ENCODE data around the gene CNOT1.

Gene CNOT1

DNA sequence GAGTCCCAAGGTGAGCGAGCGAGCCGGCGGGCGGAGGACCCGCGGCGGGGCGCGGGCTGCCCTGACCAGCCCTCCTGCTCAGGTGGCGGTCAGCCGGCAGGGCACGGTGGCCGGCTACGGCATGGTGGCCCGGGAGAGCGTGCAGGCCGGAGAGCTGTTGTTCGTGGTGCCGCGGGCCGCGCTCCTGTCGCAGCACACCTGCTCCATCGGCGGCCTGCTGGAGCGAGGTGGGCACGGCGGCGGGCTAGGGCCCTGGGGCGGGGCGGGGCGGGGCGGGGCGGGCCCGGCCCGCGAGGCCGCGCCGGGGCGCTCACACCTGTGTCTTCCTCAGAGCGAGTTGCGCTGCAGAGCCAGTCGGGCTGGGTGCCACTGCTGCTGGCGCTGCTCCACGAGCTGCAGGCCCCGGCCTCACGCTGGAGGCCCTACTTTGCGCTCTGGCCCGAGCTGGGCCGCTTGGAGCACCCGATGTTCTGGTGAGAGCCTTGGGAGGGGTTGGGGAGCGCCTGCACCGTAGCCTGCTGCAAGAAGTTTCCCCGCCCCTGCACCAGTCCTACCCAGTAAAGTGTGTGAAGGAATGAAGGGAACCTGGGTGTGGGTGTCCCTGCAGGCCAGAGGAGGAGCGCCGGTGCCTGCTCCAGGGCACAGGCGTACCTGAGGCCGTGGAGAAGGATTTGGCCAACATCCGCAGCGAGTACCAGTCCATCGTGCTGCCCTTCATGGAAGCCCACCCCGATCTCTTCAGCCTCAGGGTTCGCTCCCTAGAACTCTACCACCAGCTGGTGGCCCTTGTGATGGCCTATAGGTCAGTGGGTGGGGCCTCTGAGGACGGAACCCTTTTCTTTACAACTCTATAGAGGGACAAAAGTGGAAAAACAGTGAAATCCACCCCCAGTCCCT, 113.5 kb downstream of the CNOT1 start:
- no peak for DNase-seq

DNA sequence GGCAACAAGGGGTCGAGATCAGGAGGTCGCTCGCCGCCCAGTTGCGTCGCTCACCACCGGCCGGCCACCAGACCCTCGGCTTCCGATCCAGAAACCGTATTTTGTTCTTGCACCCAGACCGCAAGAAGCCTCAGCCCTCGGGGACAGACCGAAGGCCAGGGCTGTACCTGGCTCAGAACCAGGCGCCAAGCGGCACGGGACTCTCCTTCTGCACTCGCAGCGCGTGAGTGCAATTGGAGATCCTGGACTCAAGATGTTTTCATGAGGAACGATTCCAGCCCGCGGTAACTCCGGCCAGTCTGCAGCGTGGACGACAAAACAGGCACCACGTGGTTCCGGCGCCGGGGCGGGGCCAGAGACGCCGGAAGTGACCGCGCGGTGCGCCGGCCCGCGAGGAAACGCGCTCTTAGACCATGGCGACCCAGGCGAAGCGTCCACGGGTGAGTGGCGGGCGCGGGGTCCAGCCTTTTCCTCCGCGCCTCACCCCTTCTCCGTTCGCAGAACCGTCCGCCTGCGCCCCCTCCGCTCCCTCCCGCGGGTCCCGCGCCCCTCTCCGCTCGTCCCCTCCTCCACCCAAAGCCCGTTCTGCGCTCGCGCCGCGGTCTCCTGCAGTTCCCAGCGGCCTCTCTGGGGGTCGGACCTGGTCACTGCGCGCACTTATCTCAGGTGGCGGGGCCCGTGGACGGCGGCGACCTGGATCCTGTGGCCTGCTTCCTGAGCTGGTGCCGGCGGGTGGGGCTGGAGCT, 114.3 kb downstream of the CNOT1 start, which contains the start of gene SETD6:
Gene SETD6 (plus strand): TSS at position 393 of the 746 bp plus-strand sequence. CDS start 21 bp downstream, at position 414.
- DNase-seq, result peak; percentile 84

DNA sequence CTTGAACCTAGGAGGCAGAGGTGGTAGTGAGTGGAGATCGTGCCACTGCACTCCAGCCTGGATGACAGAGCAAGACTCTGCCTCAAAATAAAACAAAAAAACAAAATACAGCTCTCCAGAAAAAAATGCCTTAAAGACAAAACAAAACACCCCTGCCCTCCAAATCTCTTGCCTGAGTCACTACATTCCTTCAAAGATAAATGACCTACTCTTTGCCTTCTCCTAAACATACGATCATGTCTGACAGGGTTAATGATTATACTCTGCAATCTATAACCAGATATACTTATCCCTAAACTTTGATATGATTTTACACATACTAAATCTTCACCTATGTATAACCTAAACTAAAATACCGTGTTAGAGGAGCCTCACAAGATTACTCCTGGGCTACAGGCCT, 115.8 kb downstream of the CNOT1 start:
- DNase-seq, result no peak

DNA sequence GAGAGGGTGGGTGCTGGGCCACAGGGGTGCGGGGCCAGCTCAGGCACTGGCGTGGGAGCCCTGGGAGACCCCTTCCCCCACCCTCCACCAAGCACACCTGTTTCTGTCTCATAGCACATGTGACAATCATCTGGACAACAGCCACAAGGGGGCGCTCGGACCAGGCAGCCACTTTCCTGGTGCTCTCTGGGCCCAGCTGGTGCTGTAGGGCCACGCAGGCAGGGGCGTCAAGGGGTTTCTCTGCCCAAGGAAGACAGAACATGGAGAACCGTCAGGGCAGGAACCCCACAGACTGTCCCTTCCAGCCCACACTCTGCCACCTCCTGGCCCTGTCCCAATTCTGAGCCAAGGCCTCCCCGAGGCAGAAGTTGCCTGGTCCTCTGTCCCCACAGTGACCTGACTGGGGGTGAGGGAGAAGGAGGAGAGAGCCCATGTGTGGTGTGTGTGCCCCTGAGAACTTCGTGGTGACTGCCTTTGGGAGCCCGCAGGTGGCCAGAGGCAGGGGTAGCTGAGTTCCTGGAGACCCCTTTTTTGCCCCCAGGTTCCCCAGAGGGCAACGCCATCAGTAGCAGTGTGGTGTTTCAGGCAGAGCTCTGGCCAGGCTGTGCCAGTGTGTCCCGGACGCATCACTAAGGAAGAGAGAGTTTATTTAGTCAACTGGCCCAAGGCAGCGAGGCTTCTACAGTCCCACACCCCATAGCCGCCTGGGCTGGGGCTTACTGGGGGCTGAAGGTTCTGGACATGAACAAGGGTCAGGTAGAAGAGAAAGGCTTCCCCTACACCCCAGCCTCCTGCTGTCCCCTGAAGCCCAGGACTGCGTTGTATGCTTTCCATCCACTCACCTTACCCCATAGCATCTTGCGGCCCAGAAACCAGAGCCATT, 117.5 kb downstream of the CNOT1 start:
- peak; percentile 42 for DNase-seq

DNA sequence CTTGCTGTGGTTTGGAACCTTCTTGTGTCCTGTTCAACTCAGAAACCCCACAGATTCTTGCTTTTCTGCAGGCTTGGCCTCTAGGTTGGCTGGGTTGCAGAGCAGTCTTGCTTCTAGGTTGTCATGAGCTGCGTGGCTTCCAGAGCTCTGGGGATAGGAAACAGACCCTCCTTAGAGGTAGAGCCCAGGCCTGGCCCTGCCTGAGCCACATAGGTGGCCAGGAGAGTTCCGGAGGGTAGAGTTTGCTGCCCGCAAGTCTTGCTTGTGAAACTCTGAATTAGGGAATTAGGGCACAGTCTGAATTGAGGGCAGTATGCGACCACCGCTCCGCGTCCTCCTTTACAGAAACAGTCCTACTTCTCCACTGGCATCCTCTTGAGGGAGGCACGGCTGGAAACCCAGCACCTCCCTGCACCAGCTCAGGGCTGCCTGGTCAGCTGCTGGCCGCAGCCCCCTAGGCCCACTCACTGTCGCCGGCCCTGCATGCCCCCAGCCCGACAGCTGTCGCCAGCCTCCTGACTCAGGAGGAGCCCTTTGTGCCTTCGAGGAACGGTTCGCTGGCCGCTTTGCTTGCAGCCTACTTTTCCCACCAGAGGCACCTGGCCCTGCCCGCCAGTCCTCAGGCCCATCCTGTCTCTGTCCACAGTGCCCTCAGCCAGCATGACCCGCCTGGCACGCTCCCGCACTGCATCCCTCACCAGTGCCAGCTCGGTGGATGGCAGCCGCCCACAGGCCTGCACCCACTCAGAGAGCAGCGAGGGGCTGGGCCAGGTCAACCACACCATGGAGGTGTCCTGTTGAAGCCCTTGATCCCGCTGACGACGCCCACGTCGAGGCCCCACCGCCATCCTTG, 118.6 kb downstream of the CNOT1 start:
- no peak for DNase-seq

DNA sequence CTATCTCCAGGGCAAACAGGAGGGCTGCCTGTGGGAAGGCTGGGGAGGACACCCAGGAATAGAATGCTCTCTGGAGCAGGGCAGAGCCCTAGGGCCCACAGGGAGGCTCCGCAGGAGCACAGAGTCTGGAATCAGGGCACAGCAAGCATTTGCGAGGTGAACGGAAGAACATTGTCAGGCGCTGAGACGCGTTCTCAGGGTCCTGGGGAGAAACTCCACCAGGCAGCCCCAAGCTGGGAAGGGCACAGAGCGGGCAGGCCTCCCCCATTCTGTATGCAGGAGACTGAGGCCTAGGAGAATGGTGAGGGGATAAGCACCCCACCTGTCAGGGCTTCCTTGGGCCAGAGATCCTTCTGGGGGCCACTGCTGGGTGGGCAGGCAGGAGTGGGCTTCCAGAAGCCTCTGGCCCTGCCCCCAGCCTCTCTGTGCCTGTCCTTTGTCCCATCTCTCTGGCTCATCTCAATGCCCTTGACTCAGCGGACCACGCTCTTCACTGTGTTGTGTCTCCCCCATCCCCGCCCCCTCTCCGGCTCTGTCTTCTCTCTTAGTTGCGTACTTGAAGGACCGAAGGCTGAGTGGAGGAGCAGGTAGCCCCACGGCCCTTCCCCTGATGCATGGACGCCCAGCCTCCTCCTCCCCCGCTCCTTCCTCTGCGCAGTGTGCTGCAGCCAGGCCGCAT, 119.4 kb downstream of the CNOT1 start:
- no peak for DNase-seq

DNA sequence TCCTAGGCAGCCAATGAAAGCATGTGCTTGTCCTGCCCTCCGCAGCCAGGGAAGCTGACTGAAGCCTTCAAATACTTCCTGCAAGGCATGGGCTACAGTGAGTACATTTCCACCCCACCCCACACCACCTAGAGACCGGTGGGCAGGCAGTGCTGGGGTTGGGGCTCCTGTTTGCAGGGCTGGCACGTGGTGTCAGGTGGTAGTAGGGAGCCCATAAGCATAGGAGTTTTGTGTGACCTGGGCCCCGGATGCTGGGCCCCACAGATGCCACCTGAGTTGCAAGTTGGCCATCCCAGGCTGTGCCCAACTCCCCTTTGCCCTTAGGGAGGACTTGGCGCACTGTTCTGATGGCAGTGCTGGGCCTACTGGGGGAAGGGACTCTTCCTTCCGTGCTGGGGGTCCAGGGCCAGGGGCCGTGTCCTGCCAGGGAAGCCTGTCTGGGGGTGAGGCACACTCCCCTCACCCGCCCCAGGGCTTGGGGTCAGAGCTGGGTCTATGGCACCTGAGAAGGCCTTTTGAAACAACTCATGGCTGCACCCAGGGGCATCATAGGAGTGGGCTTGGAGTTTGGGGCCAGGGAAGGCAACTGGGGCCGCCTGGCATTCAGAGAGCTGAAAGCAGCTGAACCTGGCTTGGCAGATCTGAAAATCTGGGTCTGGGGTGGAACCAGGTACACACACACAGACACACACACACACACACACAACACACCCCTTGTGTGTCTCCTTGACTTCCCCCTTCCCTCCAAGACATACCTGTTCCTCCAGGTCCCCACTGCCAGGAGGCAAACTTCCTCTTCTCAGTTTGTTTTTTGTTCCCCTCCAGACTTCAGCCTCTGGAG, 120.2 kb downstream of the CNOT1 start:
- no peak for DNase-seq

DNA sequence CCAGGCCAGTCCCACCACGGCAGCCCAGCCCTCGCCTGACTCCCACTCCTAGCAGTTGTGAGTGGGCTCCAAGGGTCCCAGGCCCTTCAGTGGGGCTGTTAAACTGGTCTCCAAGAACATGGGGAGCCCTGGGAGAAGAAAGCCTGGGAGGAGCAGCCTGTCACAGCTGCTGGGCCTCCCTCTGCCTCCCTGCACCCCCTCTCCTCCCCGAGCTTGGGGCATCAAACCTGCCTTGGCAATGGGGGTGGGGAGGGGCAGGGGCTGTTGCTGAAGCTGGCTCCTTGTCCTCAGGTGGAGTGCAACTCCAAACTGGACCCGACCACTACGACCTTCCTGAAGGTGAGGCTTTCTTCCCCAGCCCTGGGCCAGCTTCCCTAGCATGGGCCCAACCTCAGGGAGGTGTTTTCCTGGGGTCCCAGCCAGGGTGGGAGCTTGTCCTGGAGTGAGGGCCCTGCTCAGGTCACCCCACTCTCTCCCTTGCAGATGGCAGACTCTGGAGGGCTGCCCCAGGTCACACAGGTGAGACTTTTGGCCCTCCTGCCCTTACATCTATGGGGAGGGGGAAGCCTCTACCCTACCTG, 120.9 kb downstream of the CNOT1 start:
- DNase-seq, result no peak

DNA sequence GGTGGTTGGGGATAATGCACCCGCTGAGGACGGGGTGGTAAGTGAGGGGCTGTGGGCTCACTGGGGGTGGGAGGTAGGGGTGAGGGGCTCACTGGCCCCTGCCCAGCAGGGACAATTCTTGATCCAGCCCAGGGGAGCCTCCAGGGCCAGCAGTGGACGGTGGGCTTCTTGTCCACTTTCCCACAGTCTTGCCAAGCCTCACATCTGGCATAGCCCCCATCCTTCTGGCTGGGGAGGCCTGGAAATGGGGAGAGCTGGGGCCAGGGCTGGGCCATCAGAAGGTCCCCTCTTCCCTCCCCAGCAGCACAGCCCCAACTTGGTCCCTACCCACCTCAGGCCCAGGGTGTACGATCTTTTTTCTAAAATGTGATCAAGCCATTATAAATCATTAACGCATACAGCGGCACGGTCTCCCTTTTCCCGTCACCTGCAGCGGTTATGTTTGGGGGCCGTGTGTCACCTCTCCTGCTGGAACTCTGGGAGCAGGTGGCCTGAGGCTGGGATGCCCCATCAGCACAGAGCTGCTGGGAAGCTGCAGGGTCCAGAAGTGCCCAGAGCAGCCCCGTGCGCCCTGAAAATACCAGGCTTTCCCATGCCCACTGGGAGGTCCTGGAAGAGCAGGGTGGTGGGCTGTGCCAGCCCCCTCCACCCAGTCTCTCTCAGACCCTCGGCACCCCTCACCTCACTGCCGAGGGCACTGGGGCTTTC, 121.5 kb downstream of the CNOT1 start:
- DNase-seq, result no peak

DNA sequence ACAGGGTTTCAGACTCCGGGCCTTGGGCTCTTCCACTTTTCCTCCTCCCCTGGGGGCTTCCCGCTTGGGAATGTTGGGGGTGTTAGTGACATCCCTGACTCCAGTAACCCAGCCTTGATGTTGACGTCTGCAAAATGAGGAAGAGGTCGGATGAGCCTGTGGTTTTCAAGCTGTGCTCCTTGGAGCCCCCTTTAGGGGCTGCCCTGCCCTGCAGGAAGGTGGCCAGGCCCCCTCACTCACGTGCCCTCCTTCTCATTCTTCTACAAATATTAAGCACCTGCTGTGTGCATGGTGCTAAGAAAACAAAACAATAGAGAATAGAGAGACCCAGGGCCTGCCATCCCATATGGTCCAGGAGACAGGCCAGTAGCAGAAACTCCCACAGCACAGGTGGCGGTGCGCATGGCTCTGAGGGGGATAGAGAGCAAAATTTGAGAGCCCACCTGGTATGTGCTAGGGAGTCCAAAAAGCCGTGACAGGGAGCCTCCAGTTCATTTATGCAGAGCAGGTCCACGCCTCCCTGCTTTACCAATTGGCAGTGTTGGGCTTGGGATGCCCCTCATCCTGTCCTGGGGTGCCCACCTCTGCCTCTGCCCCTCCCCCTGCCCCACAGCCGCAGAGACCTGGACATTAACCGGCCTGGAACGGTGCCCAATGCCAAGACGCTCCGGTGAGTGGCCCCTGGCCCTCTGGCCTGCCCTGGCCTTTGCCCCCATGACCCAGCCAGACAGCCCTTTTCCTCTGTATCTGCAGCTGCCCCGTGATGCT, 122.2 kb downstream of the CNOT1 start:
- DNase-seq, result no peak

DNA sequence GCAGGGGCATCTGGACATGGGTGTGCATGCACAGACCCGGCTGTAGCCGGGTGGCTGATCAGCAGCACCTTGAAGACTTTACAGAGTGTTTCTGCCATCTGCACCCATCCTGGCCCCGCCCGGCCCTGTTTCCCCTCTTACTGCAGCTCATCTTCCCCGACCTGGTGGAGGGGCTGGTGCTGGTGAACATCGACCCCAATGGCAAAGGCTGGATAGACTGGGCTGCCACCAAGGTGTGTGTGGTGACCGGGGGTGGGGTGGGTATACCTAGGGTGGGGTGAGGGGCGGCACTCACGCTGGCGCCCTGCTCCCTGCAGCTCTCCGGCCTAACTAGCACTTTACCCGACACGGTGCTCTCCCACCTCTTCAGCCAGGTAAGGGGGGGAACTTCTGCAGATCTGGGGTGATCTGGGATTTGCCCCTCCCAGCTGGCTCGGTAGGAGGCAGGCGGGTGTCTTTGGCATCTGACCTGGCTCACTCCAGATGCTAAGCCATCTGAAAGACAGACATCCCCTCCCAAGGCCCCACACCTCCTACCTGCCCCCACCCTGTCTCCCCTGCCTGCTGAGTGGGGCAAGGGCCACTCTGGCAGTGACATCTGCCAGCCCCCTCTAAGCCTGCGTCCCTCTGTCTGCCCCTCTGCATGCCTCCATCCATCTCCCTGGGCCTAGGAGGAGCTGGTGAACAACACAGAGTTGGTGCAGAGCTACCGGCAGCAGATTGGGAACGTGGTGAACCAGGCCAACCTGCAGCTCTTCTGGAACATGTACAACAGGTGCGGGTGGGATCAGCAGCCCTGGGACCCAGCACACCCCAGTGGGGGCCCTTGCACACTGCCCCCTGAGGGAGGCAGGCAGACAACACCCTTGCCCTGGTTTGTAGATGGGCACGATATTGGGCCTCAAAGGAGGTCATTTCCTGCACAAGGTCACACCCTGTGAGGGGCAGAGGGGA, 123.1 kb downstream of the CNOT1 start:
- no peak for DNase-seq

DNA sequence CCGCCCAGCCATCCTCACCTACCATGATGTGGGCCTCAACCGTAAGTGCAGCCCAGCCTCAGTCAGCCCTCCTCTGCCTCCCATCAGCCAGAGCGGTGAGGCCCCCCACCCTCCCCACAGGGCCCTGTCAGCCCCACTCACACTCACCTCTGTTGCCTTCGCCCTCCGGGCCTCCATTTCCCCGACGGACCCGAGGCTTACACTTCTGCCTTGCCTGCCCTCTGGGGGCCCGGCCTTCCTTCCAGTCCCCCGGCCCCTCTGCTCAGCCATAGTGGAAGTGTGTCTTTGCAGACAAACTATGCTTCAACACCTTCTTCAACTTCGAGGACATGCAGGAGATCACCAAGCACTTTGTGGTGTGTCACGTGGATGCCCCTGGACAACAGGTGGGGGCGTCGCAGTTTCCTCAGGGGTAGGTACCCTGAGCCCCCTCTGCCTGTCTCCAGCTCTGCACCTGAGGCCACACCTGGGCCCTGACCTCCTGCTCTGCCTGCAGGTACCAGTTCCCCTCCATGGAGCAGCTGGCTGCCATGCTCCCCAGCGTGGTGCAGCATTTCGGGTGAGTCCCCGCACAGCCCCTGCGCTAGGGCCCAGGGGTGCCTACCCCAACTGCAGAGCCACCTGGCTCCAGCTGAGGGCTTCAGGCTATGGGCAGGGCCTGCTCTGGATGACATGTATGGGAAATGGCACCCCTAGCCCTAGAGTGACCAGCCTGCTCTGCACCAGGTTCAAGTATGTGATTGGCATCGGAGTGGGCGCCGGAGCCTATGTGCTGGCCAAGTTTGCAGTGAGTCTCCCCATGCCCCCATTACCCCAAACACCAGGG, 125.5 kb downstream of the CNOT1 start:
- DNase-seq, result no peak

DNA sequence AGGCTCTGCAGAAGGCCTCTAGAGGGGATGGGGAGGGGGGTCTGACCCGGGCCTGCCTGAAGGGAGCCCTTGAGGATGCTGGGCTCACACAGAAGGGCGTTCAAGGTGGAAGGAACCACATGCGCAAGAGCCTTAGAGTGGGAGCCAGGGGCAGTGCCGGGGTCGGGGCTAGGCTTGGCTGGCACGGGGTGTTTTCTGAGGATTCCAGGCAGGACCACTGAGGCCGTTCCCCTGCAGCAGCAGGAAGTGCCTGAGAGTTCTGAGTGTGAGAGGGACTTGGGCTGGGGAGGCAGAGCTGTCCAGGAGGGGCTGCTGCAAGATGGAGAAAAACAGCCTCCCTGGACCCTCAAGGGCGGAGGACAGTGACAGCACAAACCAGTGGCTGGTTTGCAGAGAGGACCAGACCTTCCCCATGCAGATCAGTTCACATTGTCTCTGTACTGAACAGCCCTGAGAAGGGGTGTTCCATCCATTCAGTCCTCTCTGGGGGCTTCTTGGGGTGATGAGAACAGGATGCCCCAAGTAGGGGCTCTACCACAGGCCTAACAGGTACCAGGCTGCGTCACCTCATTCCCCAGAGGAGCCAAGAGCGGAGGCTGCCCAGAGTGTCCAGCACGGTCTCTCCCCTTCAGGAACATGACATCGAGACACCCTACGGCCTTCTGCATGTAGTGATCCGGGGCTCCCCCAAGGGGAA, 126.3 kb downstream of the CNOT1 start:
- no peak for DNase-seq

DNA sequence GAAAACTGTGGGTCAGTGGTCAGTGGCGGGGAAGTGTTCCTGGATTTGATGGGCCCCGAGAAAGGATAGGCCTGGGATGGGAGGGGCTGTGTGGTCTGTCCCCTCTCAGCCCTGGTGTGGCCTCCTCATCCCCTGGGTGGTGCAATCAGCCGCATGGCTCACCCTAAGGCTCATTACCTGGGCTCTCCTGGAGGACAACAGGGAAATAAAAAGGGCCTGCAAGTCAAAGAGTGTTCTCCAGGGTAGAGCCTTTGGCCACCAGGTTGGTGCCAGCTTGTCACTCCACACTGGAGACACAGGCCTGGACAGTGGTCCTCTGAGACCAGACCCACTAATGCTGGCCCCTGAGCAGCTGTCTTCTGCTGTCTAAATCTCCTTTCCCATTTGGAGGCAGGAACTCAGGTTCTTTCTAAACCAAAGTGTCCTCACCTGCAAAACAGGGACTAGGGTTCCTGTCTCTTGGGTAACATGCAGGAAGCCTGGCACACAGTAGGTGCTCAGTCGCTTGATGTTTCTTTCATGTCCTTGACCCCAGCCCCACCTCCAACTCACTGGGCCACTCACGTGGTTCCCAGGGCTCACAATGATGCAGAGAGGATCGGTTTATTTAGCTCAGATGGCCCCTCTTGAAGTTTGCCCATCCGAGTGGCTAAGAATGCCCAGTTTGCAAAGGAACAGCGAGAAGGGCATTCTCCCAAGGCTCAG, 127.3 kb downstream of the CNOT1 start:
- DNase-seq, result no peak
